SU-DHL-6 (cell line): ENCODE results near the gene MDM1.

ENCODE experiments used
- H2AFZ ChIP-seq: fragments of 200-600 bp; sonication (generic); 2 replicates; pipeline ENCODE4 v1.6.1; 2014; ENCODE audit warnings: low read depth, mild to moderate bottlenecking, moderate library complexity, mixed read lengths, antibody characterized with exemption, low read length; ENCODE audit not compliant: severe bottlenecking
- H3F3A ChIP-seq: fragments of 200-600 bp; shearing (Covaris generic); 2 replicates; pipeline ENCODE4 v1.6.0; 2016; ENCODE audit warnings: antibody characterized with exemption, mild to moderate bottlenecking; ENCODE audit not compliant: insufficient read depth
- H3K27ac ChIP-seq: fragments of 200-600 bp; sonication (generic); 2 replicates; pipeline ENCODE4 v1.5.1; 2016; ENCODE audit warnings: low read depth, mild to moderate bottlenecking, low read length, moderate library complexity, mixed read lengths
- H3K27me3 ChIP-seq: fragments of 200-600 bp; sonication (generic), shearing (Covaris generic); 2 replicates; pipeline ENCODE4 v1.6.0; 2014; ENCODE audit warnings: mild to moderate bottlenecking, low read length
- H3K36me3 ChIP-seq: fragments of 200-600 bp; sonication (generic); 2 replicates; pipeline ENCODE4 v1.6.1; 2014; ENCODE audit warnings: mild to moderate bottlenecking, low read length, mixed read lengths
- H3K4me2 ChIP-seq: fragments of 300-600, 200-600 bp; shearing (Covaris generic), sonication (generic); 2 replicates; pipeline ENCODE4 v1.6.0; 2014; ENCODE audit warnings: low read length, low read depth, mild to moderate bottlenecking; ENCODE audit not compliant: poor library complexity, severe bottlenecking
- H3K4me3 ChIP-seq: fragments of 200-600 bp; sonication (generic); 2 replicates; pipeline ENCODE4 v1.5.1; 2014; ENCODE audit warnings: antibody characterized with exemption, low read length, mild to moderate bottlenecking, mixed read lengths; ENCODE audit not compliant: insufficient read depth, poor library complexity, severe bottlenecking
- H3K79me2 ChIP-seq: fragments of 200-600 bp; sonication (generic); 2 replicates; pipeline ENCODE4 v1.6.1; 2014; ENCODE audit warnings: mild to moderate bottlenecking, low read length, moderate library complexity; ENCODE audit not compliant: insufficient read depth
- H3K9ac ChIP-seq: fragments of 200-600 bp; sonication (generic); 2 replicates; pipeline ENCODE4 v1.7.0; 2014; ENCODE audit warnings: mild to moderate bottlenecking, low read length
- H3K9me2 ChIP-seq: fragments of 200-600 bp; sonication (generic); replicated peaks from 2 replicates; pipeline ENCODE4 v1.6.1; 2014; ENCODE audit warnings: low read length; ENCODE audit not compliant: insufficient read depth
- H3K9me3 ChIP-seq: fragments of 200-600 bp; sonication (generic); 2 replicates; pipeline ENCODE4 v1.6.1; 2014; ENCODE audit warnings: low read length, mixed read lengths; ENCODE audit not compliant: insufficient read depth
- H4K20me1 ChIP-seq: fragments of 200-600 bp; sonication (generic); 2 replicates; pipeline ENCODE4 v1.6.1; 2014; ENCODE audit warnings: low read depth, mild to moderate bottlenecking, antibody characterized with exemption, low read length, moderate library complexity, mixed read lengths
- CTCF ChIP-seq: fragments of 200-600 bp; sonication (generic); IDR thresholded peaks from one replicate; pipeline ENCODE4 v1.5.1; 2017; ENCODE audit warnings: antibody characterized with exemption, mild to moderate bottlenecking, low read length, moderate library complexity; ENCODE audit not compliant: insufficient read depth, poor library complexity, severe bottlenecking
- EZH2phosphoT487 ChIP-seq: fragments of 200-600 bp; sonication (generic), shearing (Covaris generic); conservative IDR thresholded peaks from 2 replicates; pipeline ENCODE4 v1.6.1; 2018; ENCODE audit warnings: mild to moderate bottlenecking, antibody characterized with exemption, low read length, moderate library complexity, mixed read lengths

MDM1 gene

GRCh38 chr12:68290126-68290525 is 42.0 kb downstream of the MDM1 start:
- Histone ChIP-seq H3K4me2 (no peak overlapping the region), H3K9me2 (no peaks in the 10 kb centered on the region), H2AFZ (no peak overlapping the region), H4K20me1 (no peaks in the 10 kb centered on the region), H3K9me3 (no peaks in the 10 kb centered on the region), H3K27me3 (no peaks in the 10 kb centered on the region), H3K79me2 (no peaks in the 10 kb centered on the region), H3K27ac (no peak overlapping the region), H3K9ac (no peak overlapping the region), H3K4me3 (no peak overlapping the region), H3K36me3 (peaks cover 10% of the 10 kb centered on the region; the same call in 1 of the 2 replicates), H3F3A (no peaks in the 10 kb centered on the region)
- no peak for TF ChIP-seq CTCF
- no peak for TF ChIP-seq EZH2phosphoT487

GRCh38 chr12:68287106-68287505 is 45.1 kb downstream of the MDM1 start:
- no peaks in the 10 kb centered on the region for H3K79me2 ChIP-seq
- no peak for TF ChIP-seq EZH2phosphoT487
- no peak for TF ChIP-seq CTCF
- H4K20me1 ChIP-seq, result no peaks in the 10 kb centered on the region

GRCh38 chr12:68286396-68286795 is 45.8 kb downstream of the MDM1 start:
- Histone ChIP-seq H3K27ac (no peak overlapping the region), H3K36me3 (no peaks in the 10 kb centered on the region), H4K20me1 (no peaks in the 10 kb centered on the region), H3K27me3 (no peaks in the 10 kb centered on the region), H3K9ac (no peak overlapping the region), H2AFZ (no peak overlapping the region), H3K4me2 (no peak overlapping the region), H3K9me3 (no peaks in the 10 kb centered on the region), H3K4me3 (no peak overlapping the region), H3K79me2 (no peaks in the 10 kb centered on the region), H3K9me2 (no peaks in the 10 kb centered on the region), H3F3A (no peaks in the 10 kb centered on the region)
- no peak for TF ChIP-seq EZH2phosphoT487

More at GRCh38 chr12:68287106-68287505, 45.1 kb downstream of the MDM1 start:
- no peaks in the 10 kb centered on the region for H3K27me3 ChIP-seq
- no peak overlapping the region for H3K4me2 ChIP-seq
- no peaks in the 10 kb centered on the region for H3K9me3 ChIP-seq
- no peak overlapping the region for H3K27ac ChIP-seq
- no peak overlapping the region for H2AFZ ChIP-seq
- H3F3A ChIP-seq, result no peaks in the 10 kb centered on the region
- H3K9ac ChIP-seq, result no peak overlapping the region
- no peak overlapping the region for H3K4me3 ChIP-seq
- no peaks in the 10 kb centered on the region for H3K9me2 ChIP-seq
- no peaks in the 10 kb centered on the region for H3K36me3 ChIP-seq

GRCh38 chr12:68285541-68285940 is 46.6 kb downstream of the MDM1 start:
- H2AFZ ChIP-seq, result no peak overlapping the region
- H3K27ac ChIP-seq, result no peak overlapping the region
- no peaks in the 10 kb centered on the region for H3K79me2 ChIP-seq
- no peaks in the 10 kb centered on the region for H3K36me3 ChIP-seq
- H3K9me3 ChIP-seq, result no peaks in the 10 kb centered on the region
- TF ChIP-seq EZH2phosphoT487 (no peak), CTCF (no peak)
- H3F3A ChIP-seq, result no peaks in the 10 kb centered on the region
- H4K20me1 ChIP-seq, result no peaks in the 10 kb centered on the region
- H3K9me2 ChIP-seq, result no peaks in the 10 kb centered on the region
- H3K4me2 ChIP-seq, result no peak overlapping the region
- H3K9ac ChIP-seq, result no peak overlapping the region
- no peaks in the 10 kb centered on the region for H3K27me3 ChIP-seq
- no peak overlapping the region for H3K4me3 ChIP-seq
